Left forelimb (tissue), 1 donor: ENCODE results near the gene CCDC180.
"Not testable (repeated sequence)": the region's sequence is repeated elsewhere in the genome, so short reads cannot be mapped to it uniquely, and the experiment has no call there.

ENCODE experiments used
- DNase-seq: peaks from one replicate; pipeline ENCODE4 v3.0.0-alpha.2; 2018; ENCODE audit warnings: low spot score

The CCDC180 gene

DNA sequence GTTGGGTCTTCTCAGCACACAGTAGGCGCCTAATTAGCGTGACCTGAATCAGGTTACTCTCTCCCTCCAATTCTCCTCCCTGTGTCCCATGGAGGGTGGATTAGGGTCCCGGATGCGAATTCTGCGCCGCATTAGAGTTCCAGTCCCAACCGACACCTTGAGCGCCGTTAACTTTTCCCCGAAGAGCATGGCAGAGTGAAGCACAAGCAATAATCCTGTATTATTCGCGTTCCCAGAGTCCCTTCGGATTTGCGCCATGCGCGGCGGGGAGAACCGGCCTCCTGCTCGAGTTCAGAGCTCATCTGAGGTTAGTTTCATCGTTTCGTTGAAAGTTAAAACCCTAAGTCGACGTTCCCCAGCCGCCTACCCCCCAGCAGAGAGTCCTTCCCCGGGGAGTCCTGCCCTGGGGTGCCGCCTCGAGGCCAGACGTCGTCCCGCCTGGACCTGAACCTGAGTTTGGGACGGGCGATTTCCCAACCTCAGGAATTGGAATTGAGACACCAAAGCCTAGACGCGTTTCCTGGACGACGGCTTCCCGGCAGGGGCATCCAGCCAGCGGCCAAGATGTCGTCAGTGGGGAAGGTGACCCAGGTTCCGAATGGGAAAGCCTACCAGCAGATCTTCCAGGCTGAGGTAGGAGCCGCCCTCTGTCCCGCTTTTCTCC is at the start of gene CCDC180:
Gene CCDC180, plus strand, starts transcription at position 160 of the 664 bp plus-strand sequence. Its CDS starts 405 bp downstream, at position 565.
- peak; percentile 75 for DNase-seq

DNA sequence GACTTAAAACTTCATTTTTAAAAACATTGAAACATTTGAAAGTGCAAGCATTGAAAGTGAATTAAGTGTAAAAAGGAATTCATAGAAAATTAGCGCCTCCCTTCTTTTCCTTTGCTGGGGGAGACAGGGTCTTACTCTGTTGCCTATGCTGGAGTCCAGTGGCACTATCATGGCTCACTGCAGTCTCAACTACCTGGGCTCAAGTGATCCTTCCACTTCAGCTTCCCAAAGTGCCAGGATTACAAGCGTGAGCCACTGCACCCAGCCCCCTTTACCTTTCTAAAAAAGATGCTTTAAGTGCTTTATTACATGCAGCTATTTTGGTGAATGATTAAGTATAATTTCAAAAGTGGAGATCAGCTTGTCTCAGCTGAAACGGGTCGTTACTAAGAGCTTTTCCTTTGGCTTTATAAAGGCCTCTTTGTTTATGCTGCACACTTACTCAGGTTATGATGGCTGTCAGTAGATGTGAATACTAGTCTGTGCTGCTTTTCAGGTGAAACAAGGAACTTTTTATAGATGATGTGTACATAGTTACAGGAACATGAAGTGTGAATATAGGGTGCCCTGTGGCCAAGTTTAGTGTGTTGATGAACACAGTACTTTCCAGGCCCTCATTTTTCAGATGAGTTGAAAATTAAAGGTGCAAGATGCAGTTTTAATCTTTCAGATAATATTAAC is 47.5 kb upstream of the CCDC180 start:
- DNase-seq: not testable (repeated sequence)

DNA sequence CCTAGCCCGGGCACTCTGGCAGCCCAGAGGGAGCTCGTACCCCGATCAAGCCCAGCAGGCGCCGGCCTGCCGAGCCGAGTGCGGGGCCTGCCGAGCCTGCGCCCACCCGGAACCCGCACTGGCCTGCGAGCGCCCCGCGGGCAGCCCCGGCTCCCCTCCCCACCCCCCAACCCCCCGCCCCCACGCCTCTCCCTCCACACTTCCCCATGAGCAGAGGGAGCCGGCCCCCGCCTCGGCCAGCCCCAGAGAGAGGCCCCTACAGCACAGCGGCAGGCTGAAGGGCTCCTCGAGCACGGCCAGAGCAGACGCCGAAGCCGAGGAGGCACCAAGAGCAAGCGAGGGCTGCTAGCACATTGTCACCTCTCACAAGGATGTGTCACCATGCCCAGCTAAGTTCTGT is 36.2 kb upstream of the CCDC180 start:
- DNase-seq: no peak

DNA sequence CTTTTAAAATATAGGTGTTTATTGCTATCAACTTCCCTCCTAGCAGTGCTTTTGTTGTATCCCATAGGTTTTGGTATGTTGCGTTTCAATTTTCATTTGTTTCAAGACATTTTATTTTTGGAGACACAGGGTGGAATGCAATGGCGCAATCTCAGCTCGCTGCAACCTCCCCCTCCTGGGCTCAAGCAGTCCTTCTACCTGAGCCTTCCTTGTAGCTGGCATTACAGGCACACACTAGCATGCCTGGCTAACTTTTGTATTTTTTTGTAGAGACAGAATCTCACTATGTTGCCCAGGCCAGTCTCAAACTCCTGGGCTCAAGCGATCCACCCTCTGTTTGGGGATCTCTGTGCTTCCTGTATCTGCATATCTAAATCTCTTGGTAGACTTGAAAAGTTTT is 35.4 kb upstream of the CCDC180 start:
- no peak for DNase-seq

DNA sequence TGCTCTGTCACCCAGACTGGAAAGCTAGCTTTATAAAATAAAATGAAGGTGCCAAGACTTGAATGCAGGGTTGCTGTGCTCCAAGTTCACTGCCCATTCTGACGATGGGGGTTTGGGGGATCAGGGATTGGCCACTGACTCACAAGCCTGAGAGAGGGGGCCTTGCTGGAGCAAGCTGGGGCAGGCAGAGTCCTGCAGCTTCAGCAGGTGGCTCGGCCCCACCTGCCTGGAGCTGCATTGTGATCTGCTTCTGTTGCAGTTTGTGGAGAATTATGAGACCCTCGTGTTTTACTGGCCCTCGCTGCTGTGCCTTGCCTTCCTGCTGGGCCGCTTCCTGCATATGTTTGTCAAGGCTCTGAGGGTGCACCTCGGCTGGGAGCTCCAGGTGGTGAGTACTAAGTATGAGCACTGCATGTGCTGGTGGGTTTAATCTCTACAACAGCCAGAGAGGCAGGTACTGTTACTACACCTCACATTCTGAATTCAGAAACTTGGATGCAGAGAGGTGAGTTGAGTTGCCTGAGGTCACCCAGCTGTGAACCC is 31.1 kb upstream of the CCDC180 start:
- no peak for DNase-seq

DNA sequence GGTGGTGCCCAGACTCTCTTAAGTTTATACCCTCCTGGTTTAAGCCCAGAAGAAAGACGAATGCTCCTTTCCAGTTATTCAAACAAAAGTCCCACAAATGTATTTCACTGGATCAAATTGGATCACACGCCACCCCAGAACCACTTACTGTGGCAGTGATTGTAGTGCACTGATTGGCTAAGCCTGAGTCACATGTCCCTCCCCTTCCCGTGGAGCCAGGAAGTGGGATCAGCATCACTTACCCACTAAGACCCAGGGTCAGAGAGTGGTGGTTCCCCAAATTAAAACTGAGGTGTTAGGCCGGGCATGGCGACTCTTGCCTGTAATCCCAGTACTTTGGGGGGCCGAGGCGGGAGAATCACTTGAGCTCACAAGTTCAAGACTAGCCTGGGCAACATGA is 29.5 kb upstream of the CCDC180 start:
- DNase-seq: no peak

DNA sequence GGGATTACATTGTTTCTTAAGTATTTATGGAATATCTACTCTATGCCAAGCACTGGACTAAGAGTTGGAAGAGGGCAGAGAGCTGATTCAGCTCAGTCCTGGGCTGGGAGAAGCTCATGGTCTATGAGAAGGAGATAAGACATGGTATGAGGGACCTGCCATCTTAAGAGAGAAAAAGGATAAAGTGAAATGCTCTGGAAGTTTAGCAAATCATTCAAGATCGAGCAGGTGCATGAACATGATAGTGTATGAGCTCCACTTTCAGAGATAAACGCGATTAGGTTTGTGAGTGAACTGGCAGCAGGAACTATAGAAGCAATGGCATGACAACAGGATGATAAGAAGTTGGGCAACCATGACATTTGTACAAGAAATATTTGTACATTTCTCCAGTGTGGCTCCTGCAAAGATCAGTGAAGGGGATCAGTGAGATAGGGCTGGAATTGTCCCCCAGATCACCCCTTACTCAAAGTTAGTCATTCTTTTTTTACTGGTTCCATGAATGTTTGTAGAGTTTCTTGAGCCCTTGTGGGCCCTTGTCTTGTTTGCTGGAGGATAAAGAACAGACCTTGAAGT is 26.6 kb upstream of the CCDC180 start:
- no peak for DNase-seq

DNA sequence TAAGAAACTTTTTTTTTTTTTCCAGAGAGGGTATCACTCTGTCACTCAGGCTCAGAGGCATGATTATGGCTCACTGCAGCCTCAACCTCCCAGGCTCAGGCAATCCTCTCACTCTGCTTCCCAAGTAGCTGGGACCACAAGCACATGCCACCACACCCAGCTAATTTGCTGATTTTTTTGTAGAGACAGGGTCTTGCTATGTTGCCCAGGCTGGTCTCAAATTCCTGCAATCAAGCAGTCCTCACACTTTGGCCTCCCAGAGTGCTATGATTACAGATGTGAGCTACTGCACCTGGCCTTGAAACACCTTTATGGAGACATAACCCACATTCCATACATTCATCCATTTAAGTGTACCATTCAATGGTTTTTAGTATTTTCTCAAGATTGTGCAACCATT is 23.7 kb upstream of the CCDC180 start:
- DNase-seq: no peak

DNA sequence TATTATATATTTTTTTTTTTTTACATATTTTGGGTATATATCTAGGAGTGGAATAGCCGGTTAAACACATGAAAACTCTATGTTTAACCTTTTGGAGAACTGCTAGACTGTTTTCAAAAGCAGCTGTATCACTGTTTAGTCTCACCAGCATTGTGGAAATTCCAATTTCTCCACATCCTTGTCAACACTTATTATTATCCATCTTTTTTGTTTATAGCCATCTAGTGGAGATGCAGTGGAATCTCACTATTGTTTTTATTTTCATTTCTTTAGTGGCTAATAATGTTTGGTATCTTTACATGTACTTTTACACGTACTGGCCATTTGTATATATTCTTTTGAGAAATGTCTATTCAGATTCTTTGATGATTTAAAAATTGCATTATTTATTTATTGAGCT is 22.7 kb upstream of the CCDC180 start:
- DNase-seq: no peak

DNA sequence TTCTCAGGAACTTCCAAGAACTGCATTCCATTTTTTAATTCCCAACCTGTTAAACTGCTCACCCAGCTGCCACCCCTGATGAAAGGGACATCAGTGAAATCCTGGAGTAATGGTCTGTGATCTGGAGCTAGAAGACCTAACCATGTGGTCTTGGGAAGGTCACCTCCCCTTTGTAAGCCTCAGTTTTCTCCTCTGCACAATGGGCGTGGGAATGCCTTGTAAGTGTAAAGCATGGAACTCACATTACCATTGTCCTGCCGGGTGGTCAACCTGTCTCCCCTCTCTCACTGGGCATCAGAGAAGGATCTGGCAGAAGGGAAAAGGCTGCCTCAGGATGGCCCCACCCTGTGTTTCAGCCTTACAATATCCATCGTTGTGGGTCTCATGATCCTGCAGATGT is 15.3 kb upstream of the CCDC180 start:
- DNase-seq: no peak

DNA sequence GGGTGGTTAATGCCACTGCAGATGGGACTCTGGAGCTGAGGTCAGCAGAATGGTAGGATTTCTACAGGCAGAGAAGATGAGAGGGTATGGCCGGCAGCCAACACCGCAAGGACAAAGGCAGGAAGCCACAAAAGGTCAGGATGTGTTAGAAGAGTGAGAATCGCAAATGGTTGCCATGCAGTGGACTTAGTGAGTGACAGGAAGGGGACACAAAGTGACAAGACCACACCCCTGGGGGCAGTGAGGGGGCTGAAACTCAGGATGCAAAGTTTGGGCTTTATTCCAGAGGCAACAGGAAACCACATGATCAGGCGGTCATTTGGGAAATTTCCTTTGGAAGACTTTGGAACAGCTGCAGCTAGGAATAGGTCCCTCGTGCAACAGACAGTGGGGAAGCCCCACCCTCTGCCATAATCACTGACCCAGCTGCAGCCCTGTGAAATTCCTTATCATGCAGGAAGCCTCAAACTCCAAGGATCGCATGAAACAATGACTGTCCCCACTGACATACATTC is 14.2 kb upstream of the CCDC180 start:
- DNase-seq: peak; percentile 78

DNA sequence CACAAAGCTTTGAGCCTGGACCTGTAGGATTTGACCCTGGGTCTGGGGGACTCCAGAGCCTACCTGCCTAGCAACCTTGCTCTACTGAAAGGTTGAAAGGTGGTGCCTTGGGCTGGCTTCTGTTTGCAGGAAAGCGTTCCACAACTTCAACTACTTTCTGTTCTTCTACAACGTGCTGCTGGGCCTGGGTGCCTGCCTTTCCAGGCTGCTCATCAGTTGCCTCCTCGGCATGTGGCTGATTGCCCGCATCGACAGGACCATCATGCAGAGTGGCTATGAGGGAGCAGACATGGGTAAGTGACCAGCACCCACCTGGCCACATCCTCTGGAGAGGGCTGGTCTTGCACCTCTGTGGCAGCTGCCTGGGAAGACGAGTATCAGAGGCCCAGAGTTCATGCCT is 13.6 kb upstream of the CCDC180 start:
- DNase-seq: no peak

DNA sequence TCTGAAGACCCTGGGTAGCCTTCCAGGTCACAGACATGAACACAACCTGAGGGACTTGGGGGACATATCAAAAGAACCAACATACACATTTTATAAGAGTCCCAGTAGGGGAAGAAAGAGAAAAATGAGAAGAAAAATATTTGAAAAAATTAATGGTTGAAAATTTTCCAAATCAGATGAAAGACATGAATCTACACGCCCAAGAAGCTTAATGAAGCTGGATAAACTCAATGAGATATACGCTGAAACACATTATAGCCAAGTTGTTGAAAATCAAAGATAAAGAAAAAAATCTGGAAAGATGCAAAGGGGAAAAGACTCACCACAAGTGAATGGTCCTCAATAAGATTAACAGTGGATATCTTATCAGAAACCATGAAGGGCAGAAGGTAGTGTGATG is 9.6 kb upstream of the CCDC180 start:
- no peak for DNase-seq

DNA sequence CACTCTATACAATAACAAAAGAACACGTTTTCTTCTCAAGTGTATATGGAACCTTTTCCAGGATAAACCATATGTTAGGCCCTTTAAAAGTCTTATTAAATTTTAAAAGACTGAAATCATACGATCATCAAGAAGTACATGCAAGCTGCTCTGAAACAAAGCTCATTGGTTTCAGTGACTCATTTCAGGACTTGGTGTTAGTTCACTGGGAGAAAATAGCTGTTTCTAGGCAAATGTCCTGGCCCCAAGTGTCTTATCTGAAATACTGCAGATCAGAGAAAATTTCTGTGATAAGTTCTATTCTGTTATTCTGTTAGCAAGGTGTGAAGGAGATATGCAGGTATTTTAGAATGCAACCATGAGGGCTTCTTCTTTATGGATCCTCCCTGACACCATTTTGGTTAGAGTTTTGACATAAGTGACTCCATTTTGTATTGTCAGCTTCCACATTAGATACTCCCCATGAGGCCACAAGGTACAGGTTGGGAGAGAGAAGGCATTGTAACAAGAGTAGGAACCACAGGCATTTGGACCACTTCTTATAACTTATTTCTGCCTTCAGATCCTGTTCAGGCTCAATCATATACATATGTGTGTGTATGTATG is 7.5 kb upstream of the CCDC180 start:
- DNase-seq: no peak

DNA sequence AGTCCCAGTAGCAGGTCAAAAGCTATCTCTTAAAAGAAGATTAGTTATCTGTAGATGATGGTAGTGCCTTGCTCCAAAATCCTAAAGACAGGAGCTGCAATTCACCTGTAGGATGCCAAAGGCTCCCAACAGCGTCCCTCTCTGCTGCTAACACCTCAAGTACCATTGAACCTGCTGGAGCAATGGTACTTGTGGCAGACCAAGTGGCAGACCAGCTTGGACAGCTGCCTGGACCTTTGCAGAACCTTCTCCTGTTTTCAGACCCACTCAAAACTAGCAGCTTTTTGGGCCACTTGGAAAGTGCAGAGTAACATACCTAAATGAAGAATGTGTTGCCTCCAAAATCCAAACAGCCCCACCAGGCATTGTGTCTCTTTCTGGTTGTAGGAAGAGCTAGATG is 6.9 kb upstream of the CCDC180 start:
- DNase-seq: no peak

DNA sequence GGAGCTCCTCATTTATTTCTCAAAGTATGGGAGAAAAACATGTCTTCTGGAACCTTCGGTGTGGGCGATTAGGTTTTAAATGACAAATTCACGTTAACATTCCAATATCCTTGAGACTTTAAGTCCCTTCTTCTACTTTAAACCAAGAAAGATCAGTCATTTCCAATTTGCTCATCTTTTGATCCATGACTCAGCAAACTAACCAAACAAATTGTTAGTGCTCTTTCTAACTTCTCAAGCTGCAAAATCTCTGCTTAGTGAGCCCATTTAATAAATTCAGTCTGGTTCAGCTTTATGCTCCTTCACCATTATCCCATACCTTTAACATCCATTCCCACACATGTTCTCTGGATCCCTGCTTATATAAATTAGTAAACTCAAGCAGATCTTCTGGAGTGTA is 5.5 kb upstream of the CCDC180 start:
- DNase-seq: no peak

DNA sequence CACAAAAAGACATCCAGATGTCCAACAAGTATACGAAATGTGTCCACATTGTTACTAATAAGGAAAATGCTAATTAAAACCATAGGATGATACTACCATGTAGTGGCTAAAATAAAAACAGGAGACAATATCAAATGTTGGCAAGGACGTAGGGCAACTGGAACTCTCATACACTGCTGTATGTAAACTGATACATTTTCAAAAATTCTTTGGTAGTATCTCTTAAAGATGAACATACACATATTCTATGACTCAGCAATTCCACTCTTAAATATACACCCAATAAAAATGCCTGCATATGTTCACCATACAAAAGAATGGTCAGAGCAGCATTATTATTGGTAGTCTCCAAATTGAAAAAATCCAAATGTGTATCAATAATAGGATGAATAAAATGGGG is 2.9 kb upstream of the CCDC180 start:
- no peak for DNase-seq

DNA sequence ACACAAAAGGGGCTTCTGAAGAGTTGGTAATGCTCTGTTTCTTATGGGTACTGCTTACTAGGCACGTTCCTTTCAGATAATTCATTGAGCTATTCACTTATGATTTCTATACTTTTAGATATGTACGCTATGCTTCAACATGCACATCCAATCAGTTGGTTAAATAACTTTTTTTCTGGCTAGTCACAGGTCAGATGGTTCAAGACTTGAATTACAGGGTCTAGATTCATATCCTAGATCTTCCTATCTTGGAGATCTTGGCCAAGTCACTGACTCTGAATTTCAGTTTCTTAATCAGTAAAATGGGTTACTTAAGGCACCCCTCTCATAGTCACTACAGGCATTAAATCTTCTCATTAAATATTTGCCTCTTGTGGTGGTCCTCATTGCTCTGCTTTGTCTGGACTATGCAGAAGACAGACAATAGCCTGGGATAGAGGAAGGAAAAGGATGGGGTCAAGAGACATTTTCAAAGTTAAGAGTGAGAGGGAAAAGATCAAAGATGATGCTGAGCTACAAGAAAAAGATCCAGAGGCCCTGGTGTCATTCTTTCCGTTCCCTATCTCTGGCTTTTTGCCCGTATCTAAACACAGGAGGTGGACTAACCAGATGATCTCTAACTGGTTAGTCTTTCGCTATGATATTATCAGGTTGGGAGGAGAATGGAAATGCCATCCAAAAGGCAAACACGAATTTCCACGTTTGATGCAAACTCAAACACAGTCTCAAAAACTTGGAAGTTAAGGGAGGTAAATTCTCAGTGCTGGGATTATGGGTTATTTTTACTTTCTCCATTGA is 1.8 kb upstream of the CCDC180 start:
- DNase-seq: no peak

DNA sequence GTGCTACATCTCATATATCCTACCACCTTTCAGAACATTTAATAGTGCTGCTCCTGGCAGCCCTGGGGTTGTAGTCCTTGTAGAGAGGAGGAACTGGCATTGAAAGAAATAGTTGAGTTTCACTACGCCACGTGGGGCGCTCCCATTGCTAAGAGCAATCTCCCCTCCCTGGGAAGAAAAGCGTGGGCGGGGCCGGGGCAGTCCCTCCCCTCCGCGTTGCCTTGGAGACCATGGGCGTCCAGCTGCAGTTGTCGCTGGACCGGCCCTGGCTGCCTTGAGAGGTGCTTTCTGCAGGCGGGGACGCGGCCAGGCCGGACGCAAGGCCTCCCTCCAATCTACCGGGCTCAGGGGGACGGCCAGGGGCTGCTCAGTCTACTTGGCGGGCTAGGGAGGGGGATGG is 368 bp upstream of the CCDC180 start:
- peak; percentile 87 for DNase-seq

DNA sequence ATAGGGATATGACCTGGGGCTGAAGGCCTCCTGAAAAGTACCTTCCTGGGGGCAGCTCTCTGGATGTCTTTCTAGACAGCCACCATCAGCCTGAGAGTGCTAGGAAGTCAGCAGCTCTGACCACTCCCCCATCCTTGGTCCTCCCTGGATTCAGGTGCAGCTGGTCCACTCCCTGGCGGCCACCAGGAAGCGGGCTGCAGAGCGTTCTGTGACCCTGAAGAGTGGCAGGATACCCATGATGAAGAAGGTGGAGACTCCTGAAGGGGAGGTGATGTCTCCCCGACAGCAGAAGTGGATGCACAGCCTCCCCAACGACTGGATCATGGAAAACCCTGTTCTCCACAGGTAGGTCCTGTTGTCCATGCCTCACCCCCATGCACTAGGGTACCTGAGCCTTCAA is 1.8 kb downstream of the CCDC180 start:
- DNase-seq: no peak

DNA sequence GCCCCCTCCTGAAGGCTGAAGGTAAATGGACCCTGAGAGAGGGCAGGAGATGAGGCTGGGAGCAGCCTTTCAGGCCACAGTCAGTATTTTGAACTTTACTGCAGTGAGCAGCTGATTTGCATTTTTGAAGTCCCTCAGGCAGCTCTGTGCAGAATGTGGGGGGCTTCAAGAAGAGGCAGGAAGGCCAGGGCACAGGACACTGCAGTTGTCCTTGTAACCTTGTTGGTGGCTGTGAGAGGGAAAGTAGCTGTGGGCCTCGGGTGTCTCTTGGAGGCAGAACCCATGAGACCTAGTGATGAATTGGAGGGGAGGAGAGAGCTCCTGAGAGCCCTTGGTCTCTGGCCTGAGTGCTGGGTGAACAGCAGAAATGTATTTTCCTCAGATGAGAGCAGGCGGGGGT is 2.6 kb downstream of the CCDC180 start:
- no peak for DNase-seq

DNA sequence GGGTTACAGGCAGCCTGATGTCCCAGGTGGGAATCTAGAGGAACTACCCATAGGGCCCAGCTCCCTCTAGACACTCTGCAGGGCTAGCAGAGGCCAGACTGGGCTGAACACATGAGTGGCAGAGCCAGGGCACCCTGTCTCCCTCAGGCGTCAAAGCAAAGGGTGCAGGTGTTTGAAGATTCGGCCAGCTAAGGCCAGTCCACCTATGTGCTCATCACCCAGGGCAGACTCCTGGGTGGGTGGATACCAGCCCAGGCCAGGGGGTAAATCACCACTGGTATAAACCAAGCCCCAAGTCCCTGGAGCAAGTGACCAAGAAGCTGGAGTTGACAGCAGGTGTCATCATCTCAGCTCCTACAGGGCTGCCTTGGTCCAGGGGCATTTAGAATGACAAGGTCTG is 3.4 kb downstream of the CCDC180 start:
- DNase-seq: no peak
